NCI-H1694 (cell line): ENCODE data around the gene KRTAP22-1.

Experiments
- DNase-seq: peaks from one replicate; lab custom pipeline; 2025; lab: John Stamatoyannopoulos, UW

KRTAP22-1 gene

DNA sequence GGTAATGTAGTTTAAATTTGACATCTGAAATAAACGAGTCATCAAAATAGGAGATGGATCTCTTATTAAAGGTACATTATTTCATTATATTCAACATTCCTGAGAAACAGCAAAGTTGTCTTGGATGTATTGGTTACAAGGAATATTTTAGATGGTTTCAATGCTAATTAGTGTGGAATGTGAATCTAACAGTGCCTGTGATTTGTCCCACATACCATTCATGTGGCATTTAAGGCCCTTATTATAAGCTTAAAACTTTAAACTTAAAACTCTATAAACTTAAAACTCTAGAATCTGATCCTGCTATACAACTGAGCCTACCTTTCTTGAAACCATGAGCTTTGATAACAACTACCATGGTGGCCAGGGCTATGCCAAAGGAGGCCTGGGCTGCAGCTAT lies at the start of gene KRTAP22-1:
Gene KRTAP22-1 (plus strand): TSS at position 301 of the 400 bp plus-strand sequence.
- no peak for DNase-seq

DNA sequence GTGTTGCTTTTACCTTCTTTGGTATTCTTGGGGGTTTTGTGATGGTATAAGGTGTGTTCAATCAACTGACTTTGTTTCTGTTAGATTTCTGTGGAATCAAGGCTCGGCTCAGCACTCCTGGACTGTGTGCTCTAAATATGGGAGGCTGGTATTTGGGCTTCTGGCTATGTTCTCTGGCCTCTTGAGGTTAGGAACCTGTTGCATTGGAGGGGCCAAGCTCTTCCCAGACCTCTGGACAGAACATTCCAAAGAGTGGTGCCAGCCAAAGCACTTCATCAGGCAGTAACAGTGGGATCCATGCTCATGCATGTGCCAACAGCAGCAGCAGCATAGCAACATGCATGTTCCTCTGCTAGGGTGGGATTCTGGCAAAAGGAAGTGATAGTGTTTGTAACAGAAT lies 48.1 kb upstream of the KRTAP22-1 start:
- no peak for DNase-seq

DNA sequence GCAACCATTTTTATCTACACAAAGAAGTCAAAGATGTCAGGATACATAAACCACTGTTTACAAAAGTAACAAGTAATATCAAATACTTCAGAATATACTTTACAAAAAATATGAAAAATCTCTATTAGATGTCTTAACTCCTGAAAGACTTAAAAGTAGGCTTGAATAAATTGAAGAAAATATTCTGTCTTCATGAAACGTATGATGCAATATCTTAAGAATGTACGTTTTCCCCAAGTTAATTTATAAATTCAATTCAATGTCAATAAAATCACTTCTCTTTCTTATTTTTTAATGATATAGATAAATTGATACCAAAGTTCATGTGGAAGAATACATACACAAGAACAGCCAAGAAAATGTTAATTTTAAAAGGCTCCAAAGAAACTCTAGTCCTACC lies 45.8 kb upstream of the KRTAP22-1 start:
- no peak for DNase-seq

DNA sequence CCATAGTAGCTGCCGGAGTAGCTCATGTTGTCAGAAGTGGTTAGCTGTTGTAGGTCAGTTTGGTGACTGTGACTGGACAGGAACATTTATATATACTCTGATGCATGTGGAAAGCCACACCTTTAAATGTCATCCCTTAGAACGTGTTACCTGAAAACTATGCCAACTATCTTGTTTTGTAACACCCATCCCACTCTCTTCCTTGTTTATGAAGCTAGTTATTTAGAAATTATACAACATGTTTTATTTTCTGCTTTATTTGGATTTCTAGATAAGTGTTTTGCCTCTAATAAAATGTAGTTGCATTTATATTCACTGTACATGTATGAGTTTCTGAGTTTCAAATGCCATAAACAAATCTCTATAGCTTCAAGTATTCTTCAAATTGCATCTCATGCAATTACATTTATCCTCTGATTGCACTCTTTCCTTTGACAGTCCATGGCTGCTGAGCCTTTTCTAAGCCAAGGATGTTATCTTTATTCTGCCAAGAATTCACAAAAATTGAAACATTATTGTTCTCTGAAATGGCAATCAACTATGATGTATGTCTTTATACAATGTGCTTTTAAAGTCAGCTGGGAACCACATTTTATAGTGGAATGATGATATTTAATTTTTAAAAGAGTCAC lies 39.5 kb upstream of the KRTAP22-1 start, which contains the start of gene KRTAP19-7:
Gene KRTAP19-7 (minus strand): TSS at position 51 of the 632 bp plus-strand sequence. CDS start 25 bp downstream, at position 26.
- DNase-seq: no peak

DNA sequence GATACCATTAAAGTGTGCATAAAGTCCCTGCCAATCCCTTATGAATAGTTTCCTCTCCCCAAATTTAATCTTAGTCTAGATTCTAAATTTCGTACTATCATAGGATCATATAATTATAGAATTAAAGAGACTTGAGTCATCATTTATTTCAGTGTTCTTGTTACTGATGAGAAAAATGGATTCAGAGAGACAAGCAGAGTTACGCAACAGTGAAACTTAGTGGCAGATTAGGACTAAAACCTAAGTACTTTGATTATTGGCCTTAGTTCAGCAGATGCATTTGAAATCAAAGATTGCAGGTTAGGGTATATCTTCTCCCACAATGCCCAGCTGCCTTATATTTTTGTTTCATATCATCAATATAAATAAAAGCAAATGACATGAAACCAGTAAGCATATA lies 38.9 kb upstream of the KRTAP22-1 start:
- DNase-seq: no peak

DNA sequence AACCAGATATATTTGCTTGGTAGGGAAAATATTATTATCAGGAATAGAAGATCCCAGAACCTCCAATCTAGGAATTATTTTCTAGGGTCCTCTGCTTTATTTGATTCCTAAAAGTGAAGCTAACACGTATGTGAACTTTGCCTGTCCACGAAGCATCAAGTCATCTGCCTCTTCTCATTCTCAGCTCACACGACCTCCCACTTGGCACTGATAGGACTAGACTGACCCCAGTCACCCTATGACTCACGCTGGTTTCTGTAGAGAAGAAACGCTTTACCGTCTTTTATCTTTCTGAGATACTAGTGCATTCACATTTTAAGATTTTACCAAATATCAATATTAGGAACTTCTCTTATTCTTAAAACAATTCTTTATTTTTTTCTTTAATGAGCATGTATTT lies 37.8 kb upstream of the KRTAP22-1 start:
- no peak for DNase-seq

DNA sequence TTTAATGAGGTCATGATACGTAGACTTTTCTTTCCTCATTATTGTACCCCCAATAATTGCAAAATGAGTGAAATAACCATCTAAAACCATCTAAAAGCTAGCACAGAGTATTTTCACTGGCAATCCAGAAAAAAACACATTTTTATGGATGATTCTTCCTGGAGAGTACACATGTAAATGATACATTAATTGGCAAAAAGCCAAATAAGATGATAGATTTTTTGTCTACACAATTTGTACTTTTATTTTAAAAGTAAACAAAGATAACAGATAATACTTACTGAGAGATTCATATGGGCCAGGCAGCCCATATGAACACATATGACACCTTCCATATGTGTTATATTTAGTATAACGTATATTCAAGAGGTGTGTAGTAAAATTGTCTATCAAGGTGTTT lies 37.3 kb upstream of the KRTAP22-1 start:
- no peak for DNase-seq

DNA sequence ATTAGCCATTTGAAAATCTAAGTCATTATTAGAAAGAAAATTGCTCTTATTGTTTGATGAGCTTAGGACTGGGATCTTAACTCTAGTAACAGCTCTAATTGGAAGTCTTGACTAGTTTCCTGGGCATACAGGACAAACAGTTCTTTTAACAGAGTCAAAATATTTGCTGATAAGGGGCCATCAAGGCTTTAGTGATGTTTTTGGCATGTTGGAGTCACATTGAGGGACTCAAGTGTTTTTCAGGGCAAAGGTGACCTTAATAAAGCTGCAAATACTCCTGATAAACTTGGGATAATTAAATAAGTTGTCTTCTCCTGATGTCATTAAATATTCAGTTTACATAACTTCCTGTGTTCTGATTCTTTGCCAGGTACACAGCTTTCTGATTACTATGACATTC lies 33.3 kb upstream of the KRTAP22-1 start:
- DNase-seq: no peak

DNA sequence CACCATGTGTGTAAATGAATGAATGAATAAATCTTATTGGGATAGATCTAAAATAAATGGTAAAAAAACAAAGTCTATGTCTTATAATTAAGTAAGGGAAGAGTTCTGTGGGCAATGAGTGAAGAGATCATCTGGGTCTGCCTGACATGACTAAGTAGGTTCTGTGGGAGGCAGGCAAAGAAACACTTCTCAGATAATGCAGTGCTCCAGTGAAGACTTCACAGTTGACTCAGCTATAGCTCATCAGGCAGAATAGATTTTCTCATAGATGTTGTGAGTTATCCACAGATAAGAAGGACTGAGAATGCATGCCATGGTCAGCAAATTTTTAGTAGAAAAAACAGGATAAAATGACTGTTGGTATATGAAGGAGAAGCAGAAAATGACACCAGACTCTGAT lies 23.1 kb upstream of the KRTAP22-1 start:
- DNase-seq: no peak

DNA sequence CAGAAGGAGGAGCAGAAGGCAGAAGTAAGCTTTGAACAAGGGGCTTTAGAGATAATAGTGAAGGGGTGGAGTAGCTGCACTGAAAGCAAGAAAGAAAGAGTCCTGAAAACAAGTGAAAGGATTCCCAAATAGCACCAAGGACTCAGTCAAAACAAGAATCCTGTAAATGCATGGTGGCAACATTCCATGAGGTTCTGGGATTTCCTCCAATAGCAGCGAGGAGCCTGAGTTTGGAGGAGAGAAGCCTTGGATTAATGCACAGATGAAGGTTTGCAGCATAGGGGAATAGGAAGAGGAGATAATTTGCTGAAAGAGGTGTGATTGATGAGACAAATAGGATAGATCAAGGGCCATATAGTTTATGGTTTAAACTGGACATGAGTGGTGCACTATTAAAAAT lies 21.5 kb upstream of the KRTAP22-1 start:
- no peak for DNase-seq

DNA sequence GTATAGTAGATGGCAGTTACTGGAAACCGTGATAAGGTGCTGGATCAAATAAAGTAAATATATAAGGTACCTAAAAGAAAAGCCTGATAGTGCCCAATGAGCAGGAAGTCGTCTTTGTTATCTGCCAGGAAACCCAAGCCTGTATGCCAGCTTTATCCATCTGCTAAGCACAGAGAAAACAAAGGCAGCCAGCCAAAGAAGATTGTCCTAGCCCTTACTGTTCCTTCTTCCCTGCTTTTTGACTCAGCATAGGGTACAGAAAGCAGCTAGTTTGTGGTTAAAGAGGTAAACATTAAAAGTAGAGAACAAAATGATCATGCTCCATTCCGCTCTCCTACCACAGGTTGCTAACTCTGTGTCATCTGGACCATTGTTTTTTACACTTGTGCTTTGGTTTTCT lies 20.8 kb upstream of the KRTAP22-1 start:
- DNase-seq: no peak

DNA sequence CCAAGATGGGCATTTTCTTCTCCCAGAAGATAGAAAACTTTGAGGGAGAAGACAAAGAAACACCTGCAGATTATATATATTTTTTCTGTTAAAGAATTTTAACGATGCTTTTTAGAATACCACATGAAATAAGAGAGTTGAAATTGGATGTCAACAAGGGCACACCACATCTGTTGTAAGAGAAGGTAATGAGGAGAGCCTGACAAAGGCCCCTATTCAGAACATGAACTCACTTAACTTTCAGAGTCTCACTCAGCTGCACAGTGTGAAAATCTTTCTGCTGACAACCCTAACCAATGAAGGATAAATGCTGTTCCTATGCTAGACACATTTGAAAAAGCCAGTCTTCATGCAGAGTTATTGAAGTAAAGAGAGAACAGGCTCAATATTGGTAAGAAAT lies 18.0 kb upstream of the KRTAP22-1 start:
- DNase-seq: no peak

DNA sequence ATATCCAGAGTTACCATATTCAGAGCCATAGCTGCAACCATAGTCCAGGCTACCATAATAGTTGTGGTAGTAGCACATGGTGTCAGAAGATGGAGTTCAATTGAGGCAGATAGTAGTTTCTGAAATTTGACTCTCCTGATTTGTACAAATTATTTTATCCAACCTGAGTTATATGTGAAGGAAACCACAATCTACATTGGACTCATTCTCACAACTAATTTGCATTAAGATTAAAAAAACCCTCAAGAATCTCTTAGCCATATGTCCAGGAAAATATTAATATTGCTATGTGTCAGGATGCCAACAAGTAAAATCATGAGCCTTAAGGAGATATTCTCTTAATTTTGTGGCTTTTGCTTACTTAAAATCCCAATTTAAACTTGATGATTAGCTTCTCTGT lies 10.6 kb upstream of the KRTAP22-1 start, which contains the start of gene KRTAP22-2:
Gene KRTAP22-2 (minus strand): TSS at position 101 of the 400 bp plus-strand sequence.
- DNase-seq: no peak

DNA sequence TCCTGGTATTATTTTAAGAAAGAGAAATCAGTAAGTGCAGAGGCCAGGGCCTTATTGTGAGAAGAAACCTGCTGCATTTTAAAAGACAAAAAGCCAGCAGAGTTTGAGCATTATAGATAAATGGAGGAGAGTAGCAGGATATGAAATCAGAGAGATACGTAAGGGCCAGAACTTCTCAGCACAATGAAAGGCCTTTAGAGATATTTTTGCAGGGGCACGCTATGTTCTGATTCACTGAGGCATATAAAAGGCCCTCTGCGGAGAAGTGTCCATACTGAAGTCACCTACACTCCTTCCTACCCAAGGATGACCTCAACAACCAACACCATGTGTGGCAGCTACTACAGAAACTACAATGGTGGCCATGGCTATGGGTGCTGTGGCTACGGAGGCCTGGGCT lies 8.7 kb upstream of the KRTAP22-1 start, which contains the start of gene KRTAP6-3:
Gene KRTAP6-3 (plus strand): TSS at position 301 of the 400 bp plus-strand sequence. CDS start 6 bp downstream, at position 307.
- no peak for DNase-seq

DNA sequence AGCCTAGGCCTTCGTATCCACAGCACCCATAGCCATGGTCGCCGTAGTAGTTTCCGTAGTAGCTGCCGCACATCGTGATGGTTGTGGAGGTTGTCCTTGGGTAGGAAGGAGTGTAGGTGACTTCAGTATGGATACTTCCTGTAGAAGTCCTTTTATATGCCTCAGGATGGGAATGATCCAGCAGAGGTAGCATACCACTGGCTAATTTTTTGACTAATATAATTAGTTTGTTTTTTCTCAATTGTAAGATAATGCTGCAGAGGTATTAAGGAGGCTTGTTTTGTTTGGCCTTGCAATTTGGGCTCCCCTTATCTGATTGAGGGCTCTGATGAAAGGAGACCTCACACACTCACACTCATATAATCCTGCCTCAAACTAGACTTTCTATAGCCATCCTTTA lies 2.1 kb upstream of the KRTAP22-1 start, which contains the start of gene KRTAP6-2:
Gene KRTAP6-2 (minus strand): TSS at position 101 of the 400 bp plus-strand sequence. CDS start 28 bp downstream, at position 73.
- no peak for DNase-seq

DNA sequence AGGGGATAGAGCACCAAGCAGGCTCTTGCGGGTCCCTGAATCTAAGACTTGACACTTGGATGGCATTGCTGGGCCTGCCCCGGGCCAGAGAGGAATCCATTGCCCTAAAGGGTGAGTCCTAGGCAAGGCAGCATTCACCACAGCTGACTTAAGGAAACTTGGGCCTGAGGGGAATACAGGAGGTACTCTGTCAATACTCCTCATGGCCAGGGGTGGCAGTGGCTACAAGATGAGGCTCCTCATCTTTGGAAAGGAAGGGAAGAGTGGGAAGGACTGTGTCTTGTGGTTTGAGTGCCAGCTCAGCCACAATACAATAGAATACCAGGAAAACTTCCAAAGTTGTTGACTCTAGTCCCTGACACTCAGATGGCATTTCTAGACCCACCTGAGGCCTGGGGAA lies 5.1 kb downstream of the KRTAP22-1 start:
- DNase-seq: no peak

DNA sequence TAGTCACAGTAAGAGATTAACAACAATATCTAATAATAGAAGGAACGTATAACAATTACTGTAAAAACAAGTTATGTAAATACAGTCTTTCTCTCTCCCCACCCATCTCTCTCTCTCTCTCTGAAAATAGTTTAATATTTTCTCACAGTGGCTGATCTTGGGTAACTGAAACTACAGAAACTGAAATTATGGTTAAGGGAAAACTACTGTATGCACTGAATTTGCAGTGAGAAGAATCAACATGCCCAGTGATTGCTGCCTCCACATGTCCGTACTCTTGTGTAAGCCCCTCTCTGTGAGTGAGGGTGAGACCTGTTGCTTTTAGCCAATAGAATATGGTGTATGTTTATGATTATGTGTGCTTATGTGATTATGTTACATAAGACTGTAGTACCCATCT lies 11.2 kb downstream of the KRTAP22-1 start:
- DNase-seq: no peak

DNA sequence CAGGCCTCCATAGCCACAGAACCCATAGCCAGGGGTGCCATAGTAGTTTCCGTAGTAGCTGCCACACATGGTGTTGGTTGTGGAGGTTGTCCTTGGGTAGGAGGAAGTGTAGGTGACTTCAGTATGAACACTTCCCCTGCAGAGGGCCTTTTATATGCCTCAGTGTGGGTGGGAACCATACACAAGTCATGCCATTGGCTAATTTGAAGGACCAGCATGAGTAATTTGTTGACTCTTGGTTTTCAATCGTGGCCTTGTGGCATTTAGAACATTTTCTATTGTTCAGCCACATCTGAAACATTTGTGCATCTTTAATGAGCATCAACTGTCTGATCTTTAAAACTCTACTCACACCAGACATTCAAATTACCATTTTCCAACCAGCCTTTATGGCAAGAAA lies 12.9 kb downstream of the KRTAP22-1 start, which contains the start of gene KRTAP6-1:
Gene KRTAP6-1 (minus strand): TSS at position 95 of the 400 bp plus-strand sequence. CDS start 26 bp downstream, at position 69.
- DNase-seq: no peak

DNA sequence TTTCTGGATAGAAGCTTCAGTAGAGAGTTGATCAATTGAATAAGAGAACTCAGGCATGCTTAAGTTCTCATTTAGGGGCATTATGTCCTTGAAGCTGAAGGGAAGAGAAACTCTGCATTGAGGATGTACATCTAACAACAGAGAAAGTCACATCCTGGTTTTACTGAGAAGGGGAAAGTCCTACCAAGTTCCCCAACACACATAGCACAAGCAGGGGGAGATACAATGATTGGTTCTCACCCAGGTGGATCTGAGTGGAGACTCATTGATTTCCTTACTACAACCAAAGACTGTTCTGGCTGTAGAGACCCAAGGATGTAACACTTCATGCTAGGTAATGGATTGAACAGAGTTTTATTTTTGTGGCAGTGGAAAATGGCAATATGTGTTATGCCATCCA lies 14.3 kb downstream of the KRTAP22-1 start:
- no peak for DNase-seq

DNA sequence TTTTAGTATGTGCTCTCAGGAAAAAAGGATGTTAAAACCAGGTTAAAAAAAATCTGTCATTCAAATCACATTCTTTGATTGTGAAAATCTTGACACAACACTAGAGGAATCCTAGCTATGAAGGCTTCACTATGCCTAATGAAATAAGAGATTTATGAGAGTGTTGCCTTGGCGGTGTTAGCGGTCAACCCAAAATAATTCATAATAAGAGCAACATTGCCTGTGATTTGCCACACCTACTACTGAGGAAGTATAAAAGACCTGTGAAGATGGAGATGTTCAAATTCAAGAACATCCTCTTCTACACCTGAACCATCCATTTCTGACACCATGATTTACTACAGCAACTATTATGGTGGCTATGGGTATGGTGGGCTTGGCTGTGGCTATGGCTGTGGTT lies 15.2 kb downstream of the KRTAP22-1 start, which contains the start of gene KRTAP20-1:
Gene KRTAP20-1 (plus strand): TSS at position 301 of the 400 bp plus-strand sequence. CDS start 30 bp downstream, at position 331.
- no peak for DNase-seq

DNA sequence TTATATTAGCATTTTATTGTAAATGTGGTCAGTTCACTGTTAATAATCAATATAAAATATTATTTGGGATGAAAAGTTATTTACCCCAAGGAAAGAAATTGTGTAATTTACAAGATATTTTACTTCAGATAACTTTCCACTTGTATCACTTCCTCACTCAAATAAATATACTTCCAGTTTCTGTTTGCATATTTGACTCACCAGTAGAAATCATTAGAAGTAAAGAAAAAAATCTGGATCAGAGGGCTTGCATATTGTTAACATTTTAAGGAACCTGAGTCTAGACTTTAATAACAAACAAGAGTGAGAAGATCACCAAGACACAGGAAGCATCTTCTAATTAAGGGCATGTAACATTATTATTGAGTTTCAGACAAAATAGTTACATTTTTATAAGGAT lies 19.2 kb downstream of the KRTAP22-1 start:
- no peak for DNase-seq

DNA sequence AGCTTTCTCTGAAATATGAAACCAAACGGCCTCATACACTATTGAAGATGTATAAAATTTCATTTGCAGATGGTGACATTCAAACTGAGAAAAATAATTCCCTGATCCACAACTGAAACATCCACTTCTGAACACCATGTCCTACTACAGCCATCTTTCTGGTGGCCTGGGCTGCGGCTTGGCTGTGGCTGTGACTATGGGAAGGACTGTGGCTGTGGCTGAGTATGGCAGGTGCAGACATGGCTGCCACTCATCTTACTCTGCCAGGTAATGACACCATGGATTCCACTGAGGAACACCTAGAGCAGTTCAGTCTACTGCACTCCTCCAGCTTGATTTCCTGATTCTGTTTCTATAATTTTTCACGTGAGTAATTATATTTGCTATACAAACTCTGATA lies 19.6 kb downstream of the KRTAP22-1 start, which contains the start of gene KRTAP20-4:
Gene KRTAP20-4 (plus strand): TSS at position 106 of the 400 bp plus-strand sequence.
- DNase-seq: no peak

DNA sequence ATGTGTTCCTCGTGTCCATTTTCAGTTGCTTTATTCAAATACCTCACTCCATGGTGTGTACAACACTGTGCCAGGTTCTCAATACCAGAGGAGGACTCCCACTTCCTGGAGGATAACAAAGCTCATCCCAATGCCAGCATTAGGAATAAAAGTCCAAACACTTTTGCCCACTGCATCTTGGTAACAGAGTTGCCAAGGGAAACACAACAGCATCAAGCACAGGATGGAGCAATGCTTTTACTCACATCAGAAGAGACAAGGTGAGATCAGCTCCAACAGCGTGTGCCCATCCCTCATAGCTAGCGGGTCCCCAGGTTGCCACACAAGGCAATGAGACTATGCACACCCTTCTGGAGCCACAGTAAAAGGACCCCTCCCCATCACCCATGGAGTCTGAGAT lies 22.5 kb downstream of the KRTAP22-1 start:
- DNase-seq: no peak
